DMS79 treated with DMSO at 0.1 percent for 48 hours (cell line): ENCODE results near the gene WDR82.

ENCODE experiments used
- DNase-seq: peaks from one replicate; lab custom pipeline; 2025; lab: John Stamatoyannopoulos, UW

WDR82 gene, protein sequence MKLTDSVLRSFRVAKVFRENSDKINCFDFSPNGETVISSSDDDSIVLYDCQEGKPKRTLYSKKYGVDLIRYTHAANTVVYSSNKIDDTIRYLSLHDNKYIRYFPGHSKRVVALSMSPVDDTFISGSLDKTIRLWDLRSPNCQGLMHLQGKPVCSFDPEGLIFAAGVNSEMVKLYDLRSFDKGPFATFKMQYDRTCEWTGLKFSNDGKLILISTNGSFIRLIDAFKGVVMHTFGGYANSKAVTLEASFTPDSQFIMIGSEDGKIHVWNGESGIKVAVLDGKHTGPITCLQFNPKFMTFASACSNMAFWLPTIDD

DNA sequence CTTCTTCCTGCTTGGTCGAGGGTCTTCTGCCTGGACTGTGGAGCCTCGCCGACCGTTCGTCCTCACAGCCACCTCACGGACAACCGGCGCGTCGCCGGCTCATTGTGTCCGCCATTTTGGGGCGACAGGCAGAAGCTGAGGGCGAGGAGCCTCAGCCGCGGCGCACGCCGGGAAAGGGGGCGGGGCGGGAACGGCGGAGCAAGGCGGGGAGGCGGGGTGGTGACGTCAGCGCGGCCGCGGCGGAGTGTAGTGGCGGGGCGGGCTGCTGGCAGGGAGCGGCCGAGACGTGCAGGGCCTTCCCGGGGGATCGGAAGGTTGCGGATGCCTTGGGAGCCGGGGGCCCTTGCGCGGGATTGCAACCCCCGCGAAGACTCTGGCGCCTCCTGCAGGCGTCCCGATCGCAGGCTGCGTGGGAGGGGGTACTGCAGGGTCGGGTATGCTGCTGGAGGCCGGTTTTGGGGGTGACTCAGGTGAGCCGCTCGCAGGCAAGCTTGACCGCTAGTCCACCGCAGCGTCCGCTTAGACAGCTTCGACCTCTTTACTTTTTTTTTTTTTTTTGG, at the start of gene WDR82:
WDR82 (minus strand) TSS at position 140 of the 560 bp plus-strand sequence. CDS start 288 bp downstream, outside the sequence.
- peak; percentile 71 for DNase-seq

DNA sequence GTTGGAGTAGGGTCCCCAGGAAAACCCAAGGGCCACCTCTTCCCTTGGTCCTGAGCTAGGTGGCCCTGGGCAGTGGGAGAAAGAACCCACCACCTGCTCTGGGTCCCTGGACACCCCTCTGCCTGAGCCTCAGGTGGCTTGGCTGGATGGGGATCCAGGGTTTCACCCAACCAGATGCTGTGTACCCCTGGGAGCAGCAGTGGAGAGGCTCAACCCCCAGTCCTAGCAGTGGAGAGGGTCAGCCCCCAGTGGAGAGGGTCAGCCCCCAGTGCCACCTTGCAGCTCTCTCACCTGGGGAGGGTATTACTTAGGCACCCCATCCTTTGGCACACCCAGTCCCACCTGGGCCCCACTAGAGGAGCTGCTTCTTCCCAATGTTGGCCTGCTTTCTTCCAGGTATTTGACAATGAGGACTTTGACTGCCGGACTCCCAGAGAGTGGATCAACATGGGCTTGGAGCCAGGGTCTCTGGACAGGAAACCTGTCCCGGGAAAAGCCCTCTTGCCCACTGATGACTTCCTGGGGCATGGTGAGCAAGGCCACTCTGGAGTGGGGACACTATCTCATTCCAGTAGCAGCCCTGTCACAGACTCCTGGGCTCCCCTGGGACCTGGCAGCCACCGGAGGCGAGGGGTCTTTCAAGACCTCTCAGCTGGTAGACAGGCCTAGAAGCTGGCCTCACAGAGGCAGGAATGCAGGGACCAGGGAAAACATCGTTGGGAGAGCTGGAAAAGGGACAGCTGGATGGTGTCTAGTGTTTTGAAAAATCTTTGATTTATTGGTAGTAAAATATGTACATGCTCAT, 49.2 kb upstream of the WDR82 start:
- no peak for DNase-seq

DNA sequence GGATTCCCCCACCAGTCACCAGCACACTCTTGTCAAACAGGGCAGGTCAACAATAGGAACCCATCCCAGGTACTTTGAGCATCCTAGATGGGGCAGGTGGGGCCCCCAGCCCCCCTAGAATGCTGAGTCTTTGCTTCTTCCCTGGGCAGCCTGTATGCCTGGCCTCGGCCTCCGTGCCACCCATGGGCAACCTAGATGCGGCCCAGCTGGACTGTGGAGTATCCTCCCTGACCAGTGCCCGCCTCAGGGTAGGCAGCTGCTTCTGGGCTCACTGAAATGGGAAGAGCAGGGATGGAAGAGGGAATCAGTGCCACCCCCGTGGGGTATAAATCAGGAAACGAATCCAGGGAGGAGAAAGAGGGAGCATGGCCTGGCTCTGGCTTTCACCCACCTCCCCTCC, 48.5 kb upstream of the WDR82 start:
- no peak for DNase-seq

DNA sequence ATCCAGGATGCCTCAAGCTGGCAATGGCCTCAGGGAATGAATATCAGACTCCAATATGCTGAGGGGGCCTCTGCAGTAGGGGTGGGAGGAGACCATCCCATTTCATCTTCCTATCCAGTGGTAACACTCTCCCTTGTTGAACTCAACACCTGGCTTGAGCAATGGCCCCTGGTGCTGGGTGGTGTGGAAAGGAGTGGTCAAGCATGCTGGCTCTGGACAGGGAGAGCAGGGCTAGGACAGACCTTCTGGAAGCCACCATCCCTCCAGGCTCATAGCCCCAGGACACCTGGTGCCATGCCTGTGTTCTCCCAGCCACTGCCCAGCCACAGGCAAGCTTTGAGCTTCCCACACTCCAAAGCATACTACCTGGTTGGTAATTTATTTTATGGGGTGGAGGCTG, 47.2 kb upstream of the WDR82 start:
- DNase-seq, result no peak

GRCh38 chr3:52324676-52325075, 46.2 kb upstream of the WDR82 start:
- DNase-seq, result no peak

DNA sequence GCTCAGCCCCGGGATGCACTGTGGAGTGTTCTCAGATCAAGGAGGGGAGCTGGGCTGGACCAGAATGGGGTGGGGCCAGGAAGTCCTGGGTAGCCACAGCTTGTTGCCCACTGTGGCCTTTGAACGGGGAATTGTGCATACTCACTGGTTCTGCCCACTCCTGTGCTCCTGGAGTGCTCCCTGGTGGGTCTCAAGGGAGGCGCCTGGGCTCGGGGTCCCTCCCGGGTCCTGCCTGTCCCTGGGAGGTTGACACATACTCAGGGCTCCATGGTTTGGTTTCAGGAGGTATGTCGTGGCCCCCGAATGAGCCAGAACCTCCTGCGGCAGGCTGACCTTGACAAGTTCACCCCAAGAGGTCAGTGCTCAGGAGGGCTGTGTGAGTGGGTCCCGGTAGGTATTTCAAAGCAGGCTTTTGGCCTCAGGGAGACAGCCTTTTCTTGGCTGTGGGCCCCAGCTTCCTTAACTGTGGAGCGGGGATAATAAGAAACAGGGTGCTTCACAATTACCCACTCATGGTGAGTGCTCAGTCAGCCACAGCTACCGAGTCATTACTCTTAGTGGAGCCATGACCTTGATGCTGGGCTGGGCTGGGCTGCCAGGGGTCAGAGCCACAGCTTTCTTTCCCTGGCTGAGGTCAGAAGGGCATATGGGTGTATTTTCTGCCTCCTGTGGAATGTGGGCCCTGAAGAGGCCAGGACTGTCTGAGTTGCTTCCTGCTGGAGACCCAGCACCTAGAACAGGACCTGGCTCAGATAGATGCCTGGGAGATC, 45.3 kb upstream of the WDR82 start:
- DNase-seq, result no peak

- no peak for DNase-seq
Observed at GRCh38 chr3:52322466-52322865, 44.0 kb upstream of the WDR82 start.

DNA sequence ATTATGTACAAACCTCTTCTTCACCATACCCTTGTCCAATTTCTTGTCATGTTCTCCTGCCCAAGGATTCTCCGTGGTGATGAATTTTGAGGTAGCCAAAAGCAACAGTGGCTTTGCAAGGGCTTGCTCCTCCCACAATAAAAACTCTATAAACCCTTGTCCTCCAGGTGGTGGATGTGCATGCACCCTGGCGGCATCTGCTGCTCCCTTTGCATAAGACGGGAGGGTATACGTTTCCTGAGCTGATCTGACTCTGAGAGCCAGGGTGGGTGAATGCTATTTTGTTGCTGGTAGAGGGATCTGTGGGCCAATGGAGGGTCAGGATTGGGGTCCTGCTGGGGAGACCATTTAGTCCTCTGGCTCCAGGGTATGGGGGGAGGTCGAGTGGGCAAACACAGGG, 43.0 kb upstream of the WDR82 start:
- DNase-seq, result no peak

- DNase-seq, result no peak
Observed at GRCh38 chr3:52319921-52320595, 41.6 kb upstream of the WDR82 start.

- no peak for DNase-seq
Observed at GRCh38 chr3:52318186-52318816, 39.9 kb upstream of the WDR82 start.

- peak; percentile 17 for DNase-seq
Observed at GRCh38 chr3:52317208-52318000, 39.0 kb upstream of the WDR82 start.

- no peak for DNase-seq
Observed at GRCh38 chr3:52315977-52316764, 37.7 kb upstream of the WDR82 start, which contains the start of gene DNAH1. TSS of gene DNAH1 (plus strand) at chr3:52316319. CDS start at chr3:52322443, 6,124 bp downstream.

GRCh38 chr3:52315006-52315405, 36.6 kb upstream of the WDR82 start:
- DNase-seq, result no peak

GRCh38 chr3:52314489-52314888, 36.0 kb upstream of the WDR82 start:
- no peak for DNase-seq

DNA sequence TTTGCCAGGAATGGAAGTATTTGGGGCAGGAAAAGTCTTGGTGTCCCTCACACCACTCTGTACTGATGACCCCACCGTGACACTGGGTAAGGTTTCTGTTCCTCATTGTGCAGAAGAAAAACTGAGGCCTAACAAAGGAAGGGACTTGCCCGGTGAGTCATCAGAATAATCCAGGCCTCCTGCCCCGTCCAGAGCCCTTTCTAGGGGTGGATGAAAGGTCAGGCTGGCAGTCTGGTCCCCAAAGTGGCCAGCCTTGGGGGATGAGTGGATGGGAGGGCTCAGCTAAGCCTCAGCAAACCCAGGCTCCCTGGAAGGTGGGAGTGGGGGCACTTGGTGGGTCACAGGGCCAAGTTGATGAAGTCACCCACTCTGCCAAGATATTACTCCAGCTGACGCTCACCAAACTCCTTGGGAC, 35.3 kb upstream of the WDR82 start:
- DNase-seq, result no peak

DNA sequence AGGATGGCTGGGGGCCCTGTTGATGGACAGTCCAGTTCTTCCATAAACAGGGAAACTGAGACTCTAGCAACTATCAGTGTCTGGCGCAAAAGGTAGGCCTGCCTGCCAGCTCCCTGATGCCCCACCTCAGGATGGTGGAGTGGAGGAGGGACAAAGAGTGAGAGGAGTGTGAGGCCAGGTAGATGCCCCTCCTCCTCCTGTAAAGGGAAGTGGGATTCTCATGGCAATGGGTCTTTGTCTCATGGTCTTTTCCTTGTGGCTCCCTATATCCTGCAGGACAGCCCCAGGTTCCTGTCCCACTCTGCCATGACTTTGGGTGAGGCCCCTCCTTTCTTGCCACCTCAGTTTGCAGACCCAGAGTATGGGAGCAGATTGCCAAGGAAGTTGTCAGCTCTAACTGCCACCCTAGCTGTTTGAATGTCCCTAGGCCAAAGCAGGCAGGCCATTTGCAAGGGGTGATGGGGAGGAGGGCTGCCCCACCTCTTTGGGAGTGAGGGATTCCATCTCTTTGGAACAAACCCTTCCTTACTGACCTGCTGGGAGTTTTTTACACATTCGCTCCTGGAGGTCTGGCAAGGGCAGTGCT, 34.8 kb upstream of the WDR82 start:
- DNase-seq, result no peak

DNA sequence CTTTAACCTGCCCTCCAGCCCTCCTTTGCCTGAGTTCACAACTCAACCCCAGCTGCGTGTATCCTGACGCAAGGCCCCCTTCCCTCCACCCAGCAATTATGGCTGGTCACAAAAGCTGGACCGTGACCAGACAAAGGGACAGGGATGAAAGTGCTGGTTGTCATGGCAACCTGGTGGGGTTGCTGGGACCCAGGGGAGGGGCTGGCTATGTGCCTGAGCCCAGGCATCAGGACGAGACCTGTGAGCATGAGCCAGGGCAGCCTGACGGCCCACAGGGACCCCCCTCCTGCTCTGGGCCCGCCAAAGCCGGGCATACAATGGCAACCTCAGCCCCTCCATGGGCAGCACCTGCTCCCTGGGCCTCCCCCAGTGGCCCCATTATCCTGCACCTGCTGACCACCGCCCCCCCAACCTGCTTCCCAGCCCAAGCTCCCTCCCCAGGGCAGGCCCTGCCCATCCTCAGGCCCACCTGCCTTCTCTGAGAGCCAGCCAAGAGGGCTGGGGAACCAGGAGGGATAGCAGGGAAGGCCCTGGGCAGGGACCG, 33.2 kb upstream of the WDR82 start:
- DNase-seq, result no peak

DNA sequence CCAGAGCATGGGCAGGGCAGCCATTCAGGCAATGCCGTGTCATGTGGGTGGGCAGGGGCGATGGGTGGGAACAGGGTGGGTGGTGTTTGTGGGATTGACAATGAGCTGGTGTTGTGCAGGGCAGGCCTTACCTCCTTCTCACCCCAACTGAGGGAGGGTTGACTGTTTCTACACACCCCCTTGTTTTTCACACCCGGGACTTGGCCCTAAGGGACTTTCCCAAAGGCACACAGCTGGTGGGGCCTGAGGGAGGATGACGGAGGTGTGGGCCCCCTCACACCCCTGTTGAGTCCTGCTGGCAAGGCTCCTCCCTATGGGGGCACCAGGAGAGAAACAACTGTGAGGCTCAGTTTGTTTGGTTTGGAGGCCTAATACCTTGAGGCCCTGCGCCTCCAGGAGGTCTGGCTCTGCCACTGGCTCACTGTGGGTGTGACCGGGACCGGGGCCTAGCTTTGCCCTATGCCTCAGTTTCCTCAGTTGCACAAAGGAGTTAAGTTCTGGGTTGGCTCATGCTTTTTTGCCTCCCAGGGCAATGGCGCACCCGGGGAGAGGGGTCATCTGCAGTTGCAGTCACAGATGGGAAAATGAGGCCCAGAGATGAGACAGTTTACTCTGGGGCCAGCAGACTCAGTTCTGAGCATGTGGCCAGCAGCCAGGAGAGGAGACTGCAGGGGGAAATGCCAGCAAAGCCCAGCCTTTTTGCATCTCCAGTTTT, 32.6 kb upstream of the WDR82 start:
- DNase-seq, result no peak
